Measurements from ENCODE around the gene MYO9B. TPM values are rescaled to one million over a fixed set of nuclear protein-coding genes. Genes with fewer than 3 reads are reported as not detected.
"Not testable (repeated sequence)": the region's sequence is repeated elsewhere in the genome, so short reads cannot be mapped to it uniquely, and the experiment has no call there.

The MYO9B gene
- total RNA-seq, 1 experiment from 2014 or later = 58.6 TPM

GRCh38 chr19:17137417-17137816, 61.8 kb downstream of the MYO9B start:
- Histone ChIP-seq H3T11ph (ENCODE audit: low read length) (no peak overlapping the region), H3K4ac (ENCODE audit: low read depth, low read length) (no peak overlapping the region), H2BK15ac (ENCODE audit: low read depth, low read length) (no peak overlapping the region), H2AFZ (ENCODE audit: low read length) (no peak overlapping the region), H2BK120ac (ENCODE audit: low read depth, low read length, poor library complexity, severe bottlenecking) (no peak overlapping the region), H3K27me3 (ENCODE audit: insufficient read depth, low read length) (no peaks in the 10 kb centered on the region), H4K91ac (ENCODE audit: insufficient read length, low read depth, low read length) (no peak overlapping the region), H3K18ac (ENCODE audit: insufficient read length, low read depth, low read length) (no peak overlapping the region), H2BK5ac (ENCODE audit: insufficient read length, low read length) (no peak overlapping the region), H3K23ac (ENCODE audit: insufficient read length, low read depth, low read length) (no peak overlapping the region), H3K79me2 (ENCODE audit: insufficient read depth, low read length) (no peaks in the 10 kb centered on the region), H2BK12ac (ENCODE audit: insufficient read length, low read depth, low read length) (no peak overlapping the region), H3K23me2 (ENCODE audit: insufficient read length, low read depth, low read length, poor library complexity, severe bottlenecking) (no peaks in the 10 kb centered on the region), H4K5ac (ENCODE audit: insufficient read length, low read depth, low read length) (no peak overlapping the region), H3K9me3 (ENCODE audit: control insufficient read depth, low read depth, low read length) (no peaks in the 10 kb centered on the region), H3K79me1 (ENCODE audit: insufficient read depth, low read depth, low read length, poor library complexity, severe bottlenecking) (no peaks in the 10 kb centered on the region), H3K56ac (ENCODE audit: insufficient read length, low read depth, low read length) (no peak overlapping the region), H3K4me1 (ENCODE audit: insufficient read depth, low read length) (peaks cover 5% of the 10 kb centered on the region; the same call in 1 of the 2 replicates), H3K14ac (ENCODE audit: insufficient read depth, low read length) (no peak overlapping the region), H3K4me2 (ENCODE audit: insufficient read depth, insufficient read length, low read length) (no peak overlapping the region), H2AK5ac (ENCODE audit: insufficient read length, low read length) (no peak overlapping the region), H4K8ac (replicated peaks; ENCODE audit: insufficient read length, low read depth, low read length) (no peak overlapping the region), H3K9ac (ENCODE audit: extremely low read depth, insufficient read length, low read length) (no peak overlapping the region), H3K27ac (ENCODE audit: insufficient read length, low read depth, low read length) (no peak overlapping the region), H2BK20ac (ENCODE audit: low read depth, low read length, poor library complexity, severe bottlenecking) (no peak overlapping the region), H4K20me1 (ENCODE audit: control insufficient read depth, insufficient read depth, insufficient read length) (no peaks in the 10 kb centered on the region)
- peaks cover 0 to 7% (median 4%) of the 10 kb centered on the region in 3 experiments; a peak in 6 of 7 replicates for H3K36me3 Mint-ChIP-seq (ENCODE audit: insufficient read depth in 1 of 3, low read depth in 3 of 3)
- H3K27ac Mint-ChIP-seq = peak overlapping the region; percentile 64 to 83 (median 83); a peak in 5 of 7 replicates
- no CpG with 5 or more reads among the region's 10 CpGs for WGBS (ENCODE audit: extremely low coverage, insufficient read length, low lambda C conversion rate)
- H3K4me1 Mint-ChIP-seq = peaks cover 27 to 30% of the 10 kb centered on the region in 2 experiments
- no peak overlapping the region for H3K4me3 Mint-ChIP-seq
- H3K9me3 Mint-ChIP-seq = no peaks in the 10 kb centered on the region; a peak in 1 of 5 replicates
- no peak for DNase-seq
- no peak for TF ChIP-seq CTCF (conservative IDR thresholded peaks at IDR 0.05)
- H3K27me3 Mint-ChIP-seq (ENCODE audit: low read depth) = no peaks in the 10 kb centered on the region

GRCh38 chr19:17138052-17138846, 62.7 kb downstream of the MYO9B start:
- not testable (repeated sequence) for H3K56ac ChIP-seq (ENCODE audit: insufficient read length, low read depth, low read length); H3K27me3 Mint-ChIP-seq (ENCODE audit: low read depth); H3K9ac ChIP-seq (ENCODE audit: extremely low read depth, insufficient read length, low read length); H3T11ph ChIP-seq (ENCODE audit: low read length); H3K27ac Mint-ChIP-seq; DNase-seq; H3K18ac ChIP-seq (ENCODE audit: insufficient read length, low read depth, low read length); H2AFZ ChIP-seq (ENCODE audit: low read length); H3K36me3 Mint-ChIP-seq (ENCODE audit: insufficient read depth in 1 of 3, low read depth in 3 of 3); H3K23ac ChIP-seq (ENCODE audit: insufficient read length, low read depth, low read length); H2BK15ac ChIP-seq (ENCODE audit: low read depth, low read length); H3K9me3 ChIP-seq (ENCODE audit: control insufficient read depth, low read depth, low read length); H3K27me3 ChIP-seq (ENCODE audit: insufficient read depth, low read length); H3K4me2 ChIP-seq (ENCODE audit: insufficient read depth, insufficient read length, low read length); H2BK12ac ChIP-seq (ENCODE audit: insufficient read length, low read depth, low read length); H3K4me1 ChIP-seq (ENCODE audit: insufficient read depth, low read length); H2BK20ac ChIP-seq (ENCODE audit: low read depth, low read length, poor library complexity, severe bottlenecking); H4K8ac ChIP-seq (replicated peaks; ENCODE audit: insufficient read length, low read depth, low read length); H3K4ac ChIP-seq (ENCODE audit: low read depth, low read length); H2BK5ac ChIP-seq (ENCODE audit: insufficient read length, low read length); H3K79me1 ChIP-seq (ENCODE audit: insufficient read depth, low read depth, low read length, poor library complexity, severe bottlenecking); H4K5ac ChIP-seq (ENCODE audit: insufficient read length, low read depth, low read length); H3K27ac ChIP-seq (ENCODE audit: insufficient read length, low read depth, low read length); H3K14ac ChIP-seq (ENCODE audit: insufficient read depth, low read length); H2BK120ac ChIP-seq (ENCODE audit: low read depth, low read length, poor library complexity, severe bottlenecking); H2AK5ac ChIP-seq (ENCODE audit: insufficient read length, low read length); H3K23me2 ChIP-seq (ENCODE audit: insufficient read length, low read depth, low read length, poor library complexity, severe bottlenecking); H4K91ac ChIP-seq (ENCODE audit: insufficient read length, low read depth, low read length); H3K9me3 Mint-ChIP-seq; H4K20me1 ChIP-seq (ENCODE audit: control insufficient read depth, insufficient read depth, insufficient read length); H3K79me2 ChIP-seq (ENCODE audit: insufficient read depth, low read length)
- whole genome bisulfite sequencing (ENCODE audit: extremely low coverage, insufficient read length, low lambda C conversion rate) = no CpG with 5 or more reads among the region's 10 CpGs
- H3K4me3 Mint-ChIP-seq = peak overlapping the region in 1 of 2 experiments; percentile 63; a peak in 3 of 5 replicates
- H3K4me1 Mint-ChIP-seq = peaks cover 27 to 30% of the 10 kb centered on the region in 2 experiments
